ENCODE data around the gene ABTB2. TPM values are rescaled to one million over a fixed set of nuclear protein-coding genes. Genes with fewer than 3 reads are reported as not detected.

The ABTB2 gene
- total and polyA plus RNA-seq, 2 of the 8 experiments (the other 6 are each of a cell fraction or from before 2014, with no cell fraction given), result 7.7 to 10.2 TPM

- TF ChIP-seq CHD7 (IDR thresholded peaks at IDR 0.05; ENCODE audit: insufficient replicate concordance, low read length) (no peak), KDM5A (IDR thresholded peaks at IDR 0.05; ENCODE audit: low read length) (no peak)
Measured at GRCh38 chr11:34149274-34149673, 208.5 kb downstream of the ABTB2 start (continued).
